Natural killer cell (primary cell): ENCODE measurements around the gene CNDP2. TPM values are rescaled to one million over a fixed set of nuclear protein-coding genes. Genes with fewer than 3 reads are reported as not detected.
"Not testable (repeated sequence)": the region's sequence is repeated elsewhere in the genome, so short reads cannot be mapped to it uniquely, and the experiment has no call there.

Experiments
- ATAC-seq, 3 donors: fragments of 150-1000 bp in 2 of 3; fragments of 200-7000 bp in 1 of 3; cut with Tn5 transposase; 1 replicate in 1 of 3; 2 replicates in 2 of 3; pipeline ENCODE4 v1.10.0; 2021; ENCODE audit warnings: mild to moderate bottlenecking in 2 of 3, moderate library complexity in 2 of 3
- DNase-seq, 2 donors: peaks; one replicate each; pipeline versions ENCODE4 v3.0.0 to v3.0.0-alpha.2; 2013 to 2021; ENCODE audit warnings: mixed read lengths in 1 of 2
- H3K27ac ChIP-seq: one replicate; pipeline ENCODE4 v1.5.1; 2013; ENCODE audit warnings: mild to moderate bottlenecking, low read length
- H3K27me3 ChIP-seq: one replicate; pipeline ENCODE4 v1.6.1; 2013; ENCODE audit warnings: low read length; ENCODE audit not compliant: control insufficient read depth, insufficient read depth
- H3K36me3 ChIP-seq: one replicate; pipeline ENCODE4 v1.6.1; 2013; ENCODE audit warnings: low read length; ENCODE audit not compliant: control insufficient read depth, insufficient read depth
- H3K4me1 ChIP-seq: one replicate; pipeline ENCODE4 v1.6.1; 2013; ENCODE audit warnings: low read length; ENCODE audit not compliant: control insufficient read depth, insufficient read depth
- H3K4me3 ChIP-seq: one replicate; pipeline ENCODE4 v1.5.1; 2013; ENCODE audit warnings: low read length
- H3K9me3 ChIP-seq: one replicate; pipeline ENCODE4 v1.6.1; 2013; ENCODE audit warnings: low read length; ENCODE audit not compliant: control insufficient read depth, insufficient read depth
- H3K27ac Mint-ChIP-seq, 2 donors: one replicate each; pipeline ENCODE4 v1.8.0; 2022; ENCODE audit warnings: mild to moderate bottlenecking in 2 of 2, mixed read lengths in 2 of 2, moderate library complexity in 1 of 2
- H3K27me3 Mint-ChIP-seq, 2 donors: one replicate each; pipeline ENCODE4 v1.8.0; 2022; ENCODE audit warnings: low read depth in 2 of 2, mixed read lengths in 2 of 2
- H3K36me3 Mint-ChIP-seq: one replicate; pipeline ENCODE4 v1.8.0; 2022; ENCODE audit warnings: mixed read lengths
- H3K4me1 Mint-ChIP-seq, 2 donors: one replicate each; pipeline ENCODE4 v1.8.0; 2022; ENCODE audit warnings: mixed read lengths in 2 of 2
- H3K4me3 Mint-ChIP-seq: one replicate; pipeline ENCODE4 v1.8.0; 2022; ENCODE audit warnings: mild to moderate bottlenecking, moderate library complexity, mixed read lengths
- H3K9me3 Mint-ChIP-seq, 2 donors: one replicate each; pipeline ENCODE4 v1.8.0; 2022; ENCODE audit warnings: mixed read lengths in 2 of 2
- CTCF ChIP-seq: fragments of 200-600 bp; IDR thresholded peaks from one replicate; pipeline ENCODE4 v1.8.0; 2022; ENCODE audit warnings: antibody characterized with exemption
- WGBS: methylation state at CpG from one replicate; pipeline ENCODE4 v1.1.7; 2013; ENCODE audit warnings: missing lambda C conversion rate; ENCODE audit not compliant: insufficient coverage; 5-methylcytosine and 5-hydroxymethylcytosine counted together
- intact Hi-C: fragments of 100-400 bp; cut with micrococcal nuclease; formaldehyde crosslinking; loops from one replicate; pipeline ENCODE4 v1.14.2; 2022
- total RNA-seq, 4 donors: library from RNA; stranded (reverse); fragments of 120-200 nt in 1 of 4; gene quantifications; one replicate each; pipeline versions ENCODE4 v1.2.3 to v1.2.4, GENCODE V29; 2013 to 2022

CNDP2 gene
- total RNA-seq, 3 donors from 2014 or later (not counting 1 experiment from before 2014, with no cell fraction given) = 147 to 167 (median 153) TPM

- ATAC-seq (no peak), DNase-seq (no peak)
- peaks cover 11 to 12% of the 10 kb centered on the region in 2 donors for H3K27me3 Mint-ChIP-seq
- Histone ChIP-seq H3K9me3 (no peaks in the 10 kb centered on the region), H3K4me3 (no peak overlapping the region), H3K27me3 (no peaks in the 10 kb centered on the region), H3K27ac (no peak overlapping the region), H3K4me1 (no peaks in the 10 kb centered on the region), H3K36me3 (no peaks in the 10 kb centered on the region)
- H3K27ac Mint-ChIP-seq = no peak overlapping the region
- no peaks in the 10 kb centered on the region for H3K36me3 Mint-ChIP-seq
- WGBS = 63% methylated on average over 3 of the region's 3 CpGs
- H3K9me3 Mint-ChIP-seq = no peaks in the 10 kb centered on the region
- intact Hi-C loops = no loop called here
- H3K4me3 Mint-ChIP-seq = no peak overlapping the region
- H3K4me1 Mint-ChIP-seq = no peaks in the 10 kb centered on the region
- TF ChIP-seq CTCF = no peak
Observed at GRCh38 chr18:74563999-74564398, 67.8 kb downstream of the CNDP2 start.

GRCh38 chr18:74565164-74565563 lies 69.0 kb downstream of the CNDP2 start:
- intact Hi-C loops, H3K4me1 ChIP-seq, H3K4me1 Mint-ChIP-seq, H3K4me3 Mint-ChIP-seq, H3K27ac ChIP-seq, H3K27me3 ChIP-seq, DNase-seq, H3K36me3 ChIP-seq, H3K4me3 ChIP-seq, H3K9me3 ChIP-seq, H3K36me3 Mint-ChIP-seq, ATAC-seq, H3K9me3 Mint-ChIP-seq, H3K27ac Mint-ChIP-seq: not testable (repeated sequence)
- WGBS = 60% methylated on average over 1 of the region's 1 CpG
- peaks cover 14 to 18% of the 10 kb centered on the region in 2 donors for H3K27me3 Mint-ChIP-seq

- H3K9me3 ChIP-seq, H3K27ac Mint-ChIP-seq, H3K4me1 Mint-ChIP-seq, H3K27me3 ChIP-seq, H3K27ac ChIP-seq, H3K4me3 ChIP-seq, H3K4me1 ChIP-seq, H3K9me3 Mint-ChIP-seq, intact Hi-C loops, DNase-seq, H3K36me3 Mint-ChIP-seq, H3K36me3 ChIP-seq, ATAC-seq, H3K4me3 Mint-ChIP-seq: not testable (repeated sequence)
- peaks cover 18% of the 10 kb centered on the region in 2 donors for H3K27me3 Mint-ChIP-seq
- 76% methylated on average over 3 of the region's 3 CpGs for WGBS
Observed at GRCh38 chr18:74565993-74566392, 69.8 kb downstream of the CNDP2 start.

- no peaks in the 10 kb centered on the region for H3K36me3 Mint-ChIP-seq
- H3K9me3 Mint-ChIP-seq = no peaks in the 10 kb centered on the region
- Histone ChIP-seq H3K27ac (no peak overlapping the region), H3K9me3 (no peaks in the 10 kb centered on the region), H3K36me3 (no peaks in the 10 kb centered on the region), H3K4me3 (no peak overlapping the region), H3K4me1 (no peaks in the 10 kb centered on the region), H3K27me3 (no peaks in the 10 kb centered on the region)
- H3K4me1 Mint-ChIP-seq = no peaks in the 10 kb centered on the region
- H3K27ac Mint-ChIP-seq = no peak overlapping the region
- DNase-seq (no peak), ATAC-seq (peak in 1 of 3 donors; percentile 48)
- no peak for TF ChIP-seq CTCF
- peaks cover 18% of the 10 kb centered on the region in 2 donors for H3K27me3 Mint-ChIP-seq
- 44% methylated on average over 6 of the region's 7 CpGs for WGBS
- H3K4me3 Mint-ChIP-seq = no peak overlapping the region
- intact Hi-C loops = no loop called here
Observed at GRCh38 chr18:74567822-74568221, 71.7 kb downstream of the CNDP2 start.
